IPS-NIHi7 (cell line): Measurements from ENCODE around the gene REG3G.

Experiments
- DNase-seq: peaks from one replicate; pipeline ENCODE4 v3.0.0; 2012; ENCODE audit warnings: mixed read lengths; ENCODE audit errors: extremely low spot score

The REG3G gene

GRCh38 chr2:79025421-79025820, at the start of gene REG3G:
Gene REG3G (plus strand): TSS chr2:79025702. CDS start chr2:79026094, 392 bp downstream.
- no peak for DNase-seq

- DNase-seq = no peak
Measured at GRCh38 chr2:78977661-78978145, 47.8 kb upstream of the REG3G start.

GRCh38 chr2:78978340-78978739, 47.2 kb upstream of the REG3G start:
- DNase-seq = no peak

- peak; percentile 71 for DNase-seq
Measured at GRCh38 chr2:78979380-78980151, 45.9 kb upstream of the REG3G start.

- DNase-seq = no peak
Measured at GRCh38 chr2:78980152-78980465, 45.4 kb upstream of the REG3G start.

- DNase-seq = no peak
Measured at GRCh38 chr2:78980871-78981270, 44.6 kb upstream of the REG3G start.

GRCh38 chr2:78982638-78983330, 42.7 kb upstream of the REG3G start:
- DNase-seq = no peak

GRCh38 chr2:78984386-78984785, 41.1 kb upstream of the REG3G start:
- no peak for DNase-seq

- no peak for DNase-seq
Measured at GRCh38 chr2:78985558-78985957, 39.9 kb upstream of the REG3G start.

- DNase-seq = no peak
Measured at GRCh38 chr2:78989051-78989450, 36.5 kb upstream of the REG3G start.

- peak; percentile 67 for DNase-seq
Measured at GRCh38 chr2:78992451-78992806, 33.1 kb upstream of the REG3G start.

GRCh38 chr2:78992807-78993517, 32.5 kb upstream of the REG3G start:
- DNase-seq = peak; percentile 74

GRCh38 chr2:78993518-78994148, 31.9 kb upstream of the REG3G start:
- no peak for DNase-seq

GRCh38 chr2:78994789-78995188, 30.7 kb upstream of the REG3G start:
- DNase-seq = no peak

- peak; percentile 19 for DNase-seq
Measured at GRCh38 chr2:78999406-78999805, 26.1 kb upstream of the REG3G start.

GRCh38 chr2:79000008-79000576, 25.4 kb upstream of the REG3G start:
- DNase-seq = no peak

- DNase-seq = no peak
Measured at GRCh38 chr2:79001285-79001684, 24.2 kb upstream of the REG3G start.

GRCh38 chr2:79004680-79005079, 20.8 kb upstream of the REG3G start:
- no peak for DNase-seq

GRCh38 chr2:79005216-79005615, 20.3 kb upstream of the REG3G start:
- DNase-seq = no peak

GRCh38 chr2:79009388-79009787, 16.1 kb upstream of the REG3G start:
- DNase-seq = no peak

GRCh38 chr2:79011496-79011895, 14.0 kb upstream of the REG3G start:
- no peak for DNase-seq

GRCh38 chr2:79013629-79014028, 11.9 kb upstream of the REG3G start:
- no peak for DNase-seq
